Hypothalamus (tissue), 51 donors: Measurements from ENCODE around the gene ZNF668.

Source experiments
- DNase-seq, 51 donors: peaks; one replicate each; lab custom pipeline; 2025; lab: John Stamatoyannopoulos, UW

Gene ZNF668

DNA sequence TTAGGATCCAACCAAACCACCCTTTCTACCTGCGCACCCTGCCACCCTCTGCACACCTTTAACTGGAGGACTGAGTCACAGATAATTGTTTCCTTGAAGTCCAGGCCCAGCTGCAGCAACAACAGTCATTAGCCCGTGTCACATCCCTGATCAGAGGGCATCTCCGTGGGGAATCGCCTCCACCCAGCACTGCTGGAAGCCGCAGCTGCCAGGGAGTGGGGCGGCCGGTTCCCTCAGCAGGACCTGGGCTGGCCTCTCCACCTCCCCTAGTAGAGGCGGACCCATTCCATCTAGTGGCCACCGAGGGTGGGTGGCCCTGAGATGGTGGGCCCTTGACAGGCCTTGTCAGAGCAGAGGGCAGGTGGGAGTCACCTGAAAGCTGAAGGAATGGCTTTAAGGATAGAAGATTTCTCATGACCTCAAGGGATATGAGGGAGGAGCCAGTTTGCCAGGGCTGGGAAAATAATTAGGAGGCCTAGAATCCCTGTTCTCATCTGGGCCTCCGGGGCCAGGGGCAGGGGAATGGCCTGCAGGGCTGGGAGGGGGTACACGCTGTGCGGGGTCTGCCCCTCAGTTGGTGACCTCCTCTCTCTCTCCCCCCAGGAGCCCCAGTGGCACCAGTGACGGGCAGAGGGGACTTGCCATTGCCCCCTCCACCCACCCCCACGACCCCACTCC lies 8.5 kb upstream of the ZNF668 start:
- no peak for DNase-seq

DNA sequence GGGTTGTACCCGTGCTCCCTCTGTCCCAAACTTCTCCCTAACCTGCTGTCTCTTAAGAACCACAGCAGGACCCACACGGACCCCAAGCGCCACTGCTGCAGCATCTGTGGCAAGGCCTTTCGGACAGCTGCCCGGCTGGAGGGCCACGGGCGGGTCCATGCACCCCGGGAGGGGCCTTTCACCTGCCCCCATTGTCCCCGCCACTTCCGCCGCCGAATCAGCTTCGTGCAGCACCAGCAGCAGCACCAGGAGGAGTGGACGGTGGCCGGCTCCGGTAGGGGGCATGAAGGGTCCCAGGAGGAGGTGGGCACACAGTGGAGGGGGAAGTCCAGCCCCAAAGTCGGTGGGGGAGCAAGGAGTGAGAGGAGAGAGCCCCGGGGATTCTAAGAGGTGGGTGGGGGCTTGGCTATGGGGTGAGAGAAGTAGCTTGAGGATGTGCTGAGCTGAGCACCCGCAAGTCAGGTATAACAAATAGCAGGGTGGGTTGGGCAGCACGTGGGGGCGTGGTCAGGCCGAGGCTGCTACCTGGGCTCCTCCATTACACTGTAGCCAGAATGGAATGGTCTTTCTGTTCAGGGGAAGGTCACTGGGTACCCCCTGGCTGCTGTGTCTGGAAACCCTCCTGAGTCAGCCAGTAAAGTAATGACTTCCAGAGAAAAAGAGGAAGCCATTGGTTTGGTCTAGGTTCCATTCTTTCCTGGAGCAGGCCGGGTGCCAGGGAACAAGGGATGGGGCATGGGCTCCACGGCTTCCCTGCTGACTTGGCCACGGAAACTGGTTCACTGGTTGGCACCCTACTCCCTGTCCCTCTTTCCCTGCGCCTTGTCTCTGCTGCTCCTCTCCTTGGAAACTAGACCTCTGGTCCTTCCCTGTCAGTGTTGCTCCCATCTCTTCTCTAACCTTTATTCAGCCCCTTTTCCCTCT lies 7.7 kb upstream of the ZNF668 start:
- DNase-seq, result peak in 28 of 51 donors; percentile 4 to 71 (median 36)

GRCh38 chr16:31080756-31081419 lies 6.8 kb upstream of the ZNF668 start:
- no peak for DNase-seq

GRCh38 chr16:31080035-31080629 lies 6.1 kb upstream of the ZNF668 start:
- no peak for DNase-seq

DNA sequence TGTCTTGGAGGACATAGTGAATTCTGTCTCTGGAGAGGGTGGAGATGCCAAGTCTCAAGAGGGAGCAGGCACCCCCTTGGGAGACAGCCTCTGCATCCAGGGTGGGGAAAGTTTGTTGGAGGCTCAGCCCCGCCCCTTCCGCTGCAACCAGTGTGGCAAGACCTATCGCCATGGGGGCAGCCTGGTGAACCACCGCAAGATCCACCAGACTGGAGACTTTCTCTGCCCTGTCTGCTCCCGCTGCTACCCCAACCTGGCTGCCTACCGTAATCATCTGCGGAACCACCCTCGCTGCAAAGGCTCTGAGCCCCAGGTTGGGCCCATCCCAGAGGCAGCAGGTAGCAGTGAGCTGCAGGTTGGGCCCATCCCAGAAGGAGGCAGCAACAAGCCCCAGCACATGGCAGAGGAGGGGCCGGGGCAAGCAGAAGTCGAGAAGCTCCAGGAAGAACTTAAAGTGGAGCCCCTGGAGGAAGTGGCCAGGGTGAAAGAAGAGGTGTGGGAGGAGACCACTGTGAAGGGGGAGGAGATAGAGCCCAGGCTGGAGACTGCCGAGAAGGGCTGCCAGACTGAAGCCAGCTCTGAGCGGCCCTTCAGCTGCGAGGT lies 5.4 kb upstream of the ZNF668 start:
- DNase-seq, result no peak

GRCh38 chr16:31078597-31079341 lies 4.7 kb upstream of the ZNF668 start:
- DNase-seq, result no peak

DNA sequence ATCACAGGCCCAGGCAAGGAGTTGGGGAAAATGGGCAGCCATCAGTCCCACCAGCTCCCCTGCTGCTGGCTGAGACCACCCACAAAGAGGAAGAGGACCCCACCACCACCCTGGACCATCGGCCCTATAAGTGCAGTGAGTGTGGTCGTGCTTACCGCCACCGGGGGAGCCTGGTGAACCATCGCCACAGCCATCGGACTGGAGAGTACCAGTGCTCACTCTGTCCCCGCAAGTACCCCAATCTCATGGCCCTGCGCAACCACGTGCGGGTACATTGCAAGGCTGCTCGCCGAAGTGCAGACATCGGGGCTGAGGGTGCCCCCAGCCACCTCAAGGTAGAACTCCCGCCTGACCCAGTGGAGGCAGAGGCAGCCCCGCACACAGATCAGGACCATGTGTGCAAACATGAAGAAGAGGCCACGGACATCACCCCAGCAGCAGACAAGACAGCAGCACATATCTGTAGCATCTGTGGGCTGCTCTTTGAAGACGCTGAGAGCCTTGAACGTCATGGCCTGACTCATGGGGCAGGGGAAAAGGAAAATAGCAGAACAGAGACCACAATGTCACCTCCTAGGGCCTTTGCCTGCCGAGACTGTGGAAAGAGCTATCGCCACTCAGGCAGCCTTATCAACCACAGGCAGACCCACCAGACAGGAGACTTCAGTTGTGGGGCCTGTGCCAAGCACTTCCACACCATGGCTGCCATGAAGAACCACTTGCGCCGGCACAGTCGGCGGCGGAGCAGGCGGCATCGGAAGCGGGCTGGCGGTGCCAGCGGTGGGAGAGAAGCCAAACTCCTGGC lies 3.8 kb upstream of the ZNF668 start:
- DNase-seq, result no peak

- no peak for DNase-seq
These were observed 3.0 kb upstream of the ZNF668 start for GRCh38 chr16:31077024-31077423.

GRCh38 chr16:31076319-31076718 lies 2.3 kb upstream of the ZNF668 start:
- DNase-seq, result no peak

- no peak for DNase-seq
These were observed 759 bp upstream of the ZNF668 start for GRCh38 chr16:31074814-31075183.

- peak; percentile 62 to 96 (median 87) for DNase-seq
These were observed 684 bp downstream of the ZNF668 start for GRCh38 chr16:31073142-31073969.

GRCh38 chr16:31072540-31073141 lies 1.4 kb downstream of the ZNF668 start:
- peak in 8 of 51 donors; percentile 7 to 42 (median 24) for DNase-seq

GRCh38 chr16:31071861-31072260 lies 2.2 kb downstream of the ZNF668 start:
- no peak for DNase-seq

DNA sequence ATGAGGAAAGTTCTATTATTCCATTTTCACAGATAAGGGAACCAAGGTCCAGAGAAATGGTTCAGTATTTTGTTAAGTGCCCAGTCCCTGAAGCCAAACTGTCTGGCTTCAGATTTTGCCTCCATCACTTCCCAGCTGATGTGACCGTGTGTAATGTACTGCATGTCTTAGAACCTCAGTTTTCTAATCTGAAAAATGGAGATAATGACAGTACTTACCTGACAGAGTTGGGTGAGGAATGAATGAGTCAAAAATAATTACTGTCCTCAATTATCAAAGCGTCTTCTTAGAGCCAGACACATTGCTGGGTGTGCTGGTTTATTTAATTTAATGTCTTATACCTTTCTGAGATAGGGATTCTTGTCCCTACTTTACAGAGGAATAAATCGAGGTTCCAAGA lies 6.7 kb downstream of the ZNF668 start:
- no peak for DNase-seq

GRCh38 chr16:31064882-31065461 lies 9.1 kb downstream of the ZNF668 start:
- DNase-seq, result no peak

DNA sequence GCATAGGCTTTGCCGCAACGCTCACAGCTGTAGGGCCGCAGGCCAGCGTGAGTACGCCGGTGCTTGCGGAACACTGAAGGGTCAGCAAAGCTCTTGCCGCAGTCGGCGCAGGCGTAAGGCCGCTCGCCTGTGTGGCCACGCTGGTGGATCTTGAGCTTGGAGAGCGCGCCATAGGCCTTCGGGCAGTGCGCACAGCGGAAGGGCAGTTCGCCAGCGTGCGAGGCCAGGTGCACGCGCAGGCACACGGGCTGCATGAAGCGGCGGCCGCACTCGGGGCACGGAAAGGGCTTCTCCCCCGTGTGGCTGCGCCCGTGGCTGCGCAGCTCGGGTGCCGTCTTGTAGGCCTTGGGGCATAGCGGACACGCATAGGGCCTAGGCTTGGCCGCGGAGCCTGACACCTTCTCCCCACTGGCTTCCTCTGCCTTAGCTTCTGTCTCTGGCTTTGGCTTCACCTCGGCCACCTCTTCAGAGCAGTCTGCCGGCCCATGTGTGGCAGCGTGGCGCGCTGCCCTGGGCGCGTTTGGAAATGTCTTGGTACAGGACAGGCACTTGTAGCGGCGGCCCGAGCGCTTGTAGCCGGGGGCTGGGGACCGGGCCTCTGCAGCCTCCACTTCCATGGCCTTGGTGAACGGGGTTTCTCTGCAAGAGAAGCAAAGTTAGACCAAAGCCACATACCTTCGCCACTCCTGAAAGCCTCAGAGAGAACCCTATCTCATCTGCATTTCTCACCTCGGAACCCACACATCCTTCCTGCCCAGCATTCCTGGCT lies 10.0 kb downstream of the ZNF668 start:
- no peak for DNase-seq

DNA sequence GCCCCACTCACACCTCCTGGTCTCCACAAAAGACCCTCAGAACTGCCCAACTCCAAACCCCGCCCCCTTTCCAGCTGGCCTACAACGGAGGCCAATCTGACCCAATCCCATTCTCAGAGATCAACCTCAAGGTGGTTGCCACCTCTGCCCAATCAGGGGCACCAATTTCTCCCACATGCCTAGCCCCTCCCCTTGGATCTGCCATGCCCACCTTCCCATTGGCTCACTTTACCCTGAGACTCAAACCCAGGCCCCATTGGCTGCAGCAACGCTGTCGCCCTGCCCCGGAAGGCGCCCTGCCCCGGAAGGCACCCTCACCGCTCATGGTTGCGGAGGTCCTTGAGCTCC lies 10.6 kb downstream of the ZNF668 start:
- DNase-seq, result no peak
